Measurements from ENCODE around the gene CNIH2.
"Not testable (repeated sequence)": the region's sequence is repeated elsewhere in the genome, so short reads cannot be mapped to it uniquely, and the experiment has no call there.

The CNIH2 gene

GRCh38 chr11:66259956-66260355 lies 18.0 kb upstream of the CNIH2 start:
- no peak for DNase-seq

- no peak for DNase-seq
Observed at GRCh38 chr11:66261578-66261977, 16.4 kb upstream of the CNIH2 start.

- no peak for DNase-seq
Observed at GRCh38 chr11:66262191-66262590, 15.8 kb upstream of the CNIH2 start.

- DNase-seq: no peak
Observed at GRCh38 chr11:66262696-66263095, 15.3 kb upstream of the CNIH2 start.

GRCh38 chr11:66263231-66263630 lies 14.7 kb upstream of the CNIH2 start:
- no peak for DNase-seq

- no peak for DNase-seq
Observed at GRCh38 chr11:66263785-66264184, 14.2 kb upstream of the CNIH2 start.

GRCh38 chr11:66264383-66264782 lies 13.6 kb upstream of the CNIH2 start:
- DNase-seq: no peak

- no peak for DNase-seq
Observed at GRCh38 chr11:66264914-66265313, 13.1 kb upstream of the CNIH2 start.

- DNase-seq: no peak
Observed at GRCh38 chr11:66265531-66266377, 12.2 kb upstream of the CNIH2 start.

- no peak for DNase-seq
Observed at GRCh38 chr11:66266378-66267038, 11.5 kb upstream of the CNIH2 start.

GRCh38 chr11:66267039-66267378 lies 11.0 kb upstream of the CNIH2 start:
- DNase-seq: no peak

GRCh38 chr11:66267379-66268243 lies 10.4 kb upstream of the CNIH2 start:
- peak; percentile 87 for DNase-seq

GRCh38 chr11:66268244-66268951 lies 9.6 kb upstream of the CNIH2 start, which contains the start of gene RAB1B:
Gene RAB1B (plus strand): TSS chr11:66268639. CDS start chr11:66268680, 41 bp downstream.
- peak; percentile 100 for DNase-seq

- no peak for DNase-seq
Observed at GRCh38 chr11:66268952-66269905, 8.7 kb upstream of the CNIH2 start.

- no peak for DNase-seq
Observed at GRCh38 chr11:66271816-66272215, 6.2 kb upstream of the CNIH2 start.

GRCh38 chr11:66272596-66272995 lies 5.4 kb upstream of the CNIH2 start:
- DNase-seq: no peak

- no peak for DNase-seq
Observed at GRCh38 chr11:66274219-66274618, 3.8 kb upstream of the CNIH2 start.

GRCh38 chr11:66275396-66275795 lies 2.6 kb upstream of the CNIH2 start:
- no peak for DNase-seq

- no peak for DNase-seq
Observed at GRCh38 chr11:66275984-66276612, 1.9 kb upstream of the CNIH2 start.

- not testable (repeated sequence) for DNase-seq
Observed at GRCh38 chr11:66276619-66277018, 1.4 kb upstream of the CNIH2 start.

- not testable (repeated sequence) for DNase-seq
Observed at GRCh38 chr11:66277064-66277463, 911 bp upstream of the CNIH2 start.

All from activated CD8-positive, alpha-beta memory T cell treated with anti-CD3 and anti-CD28 coated beads, Interleukin-2, amount 50 U/mL, for 4 hours (primary cell).